ENCODE results near the gene HPX. TPM values are rescaled to one million over a fixed set of nuclear protein-coding genes. Genes with fewer than 3 reads are reported as not detected.

HPX gene
- total RNA-seq, 1 donor from 2014 or later: 0.35 TPM

Other genes starting within 250 kb of the HPX start
- not detected for gene OR52W1, start 241.8 kb downstream of the HPX start, total RNA-seq
- gene C11orf42, start 235.4 kb downstream of the HPX start, total RNA-seq: not detected
- gene FHIP1B, start 206.4 kb downstream of the HPX start, total RNA-seq: 12.9 TPM
- not detected for gene CNGA4, start 201.9 kb downstream of the HPX start, total RNA-seq
- not detected for gene CCKBR, start 181.1 kb downstream of the HPX start, total RNA-seq
- 33.9 TPM for gene CAVIN3, start 120.5 kb downstream of the HPX start, total RNA-seq
- 51.6 TPM for gene SMPD1, start 50.5 kb downstream of the HPX start, total RNA-seq
- 75.8 TPM for gene APBB1, start 21.9 kb downstream of the HPX start, total RNA-seq
- gene TRIM3, start 33.0 kb upstream of the HPX start, total RNA-seq: 11.4 TPM
- gene ARFIP2, start 40.3 kb upstream of the HPX start, total RNA-seq: 13.9 TPM
- 14.1 TPM for gene TIMM10B, start 40.5 kb upstream of the HPX start, total RNA-seq
- gene DNHD1, start 56.3 kb upstream of the HPX start, total RNA-seq: 4.2 TPM
- 19.8 TPM for gene RRP8, start 162.6 kb upstream of the HPX start, total RNA-seq
- gene ILK, start 162.8 kb upstream of the HPX start, total RNA-seq: 191 TPM
- 83.6 TPM for gene TAF10, start 171.2 kb upstream of the HPX start, total RNA-seq
- 71.5 TPM for gene TPP1, start 178.4 kb upstream of the HPX start, total RNA-seq
- gene DCHS1, start 214.8 kb upstream of the HPX start, total RNA-seq: 9.6 TPM
- gene MRPL17, start 242.4 kb upstream of the HPX start, total RNA-seq: 46.5 TPM

Data from Right ventricle myocardium superior (tissue), 1 donor.